Activated CD4-positive, alpha-beta T cell treated with anti-CD3 and anti-CD28 coated beads for 36 hours (primary cell): ENCODE data around the gene AOC2. TPM values are rescaled to one million over a fixed set of nuclear protein-coding genes. Genes with fewer than 3 reads are reported as not detected.

ENCODE experiments used
- ATAC-seq: fragments of 200-7000 bp; cut with Tn5 transposase; one replicate; pipeline ENCODE4 v1.10.0; 2021; ENCODE audit warnings: mild to moderate bottlenecking, moderate library complexity
- CTCF ChIA-PET: fragments of 350-600 bp; sonication (Branson Sonifier 250); formaldehyde crosslinking; loops from one replicate; lab custom pipeline; 2021; ENCODE audit warnings: antibody characterized with exemption; lab: Charles Lee
- POLR2A ChIA-PET: fragments of 350-600 bp; sonication (Branson Sonifier 250); formaldehyde crosslinking; loops from one replicate; lab custom pipeline; 2021; ENCODE audit warnings: antibody characterized with exemption, inconsistent platforms; lab: Charles Lee
- DNase-seq: peaks from one replicate; pipeline ENCODE4 v3.0.0-alpha.2; 2020
- H3K27ac Mint-ChIP-seq: one replicate; pipeline ENCODE4 v1.8.0; 2021; ENCODE audit warnings: mixed read lengths
- H3K27me3 Mint-ChIP-seq: one replicate; pipeline ENCODE4 v1.8.0; 2021; ENCODE audit warnings: mixed read lengths
- H3K36me3 Mint-ChIP-seq: one replicate; pipeline ENCODE4 v1.8.0; 2021; ENCODE audit warnings: low read depth, mixed read lengths
- H3K4me1 Mint-ChIP-seq: one replicate; pipeline ENCODE4 v1.8.0; 2021; ENCODE audit warnings: mixed read lengths
- H3K4me3 Mint-ChIP-seq: one replicate; pipeline ENCODE4 v1.8.0; 2021; ENCODE audit warnings: mild to moderate bottlenecking, moderate library complexity, mixed read lengths
- H3K9me3 Mint-ChIP-seq: one replicate; pipeline ENCODE4 v1.8.0; 2021; ENCODE audit warnings: low read depth, mixed read lengths
- intact Hi-C, 2 experiments: fragments of 100-400 bp; cut with DNase I in 1 of 2; cut with micrococcal nuclease in 1 of 2; formaldehyde crosslinking; loops; one replicate each; pipeline versions ENCODE4 v1.14.2 to v1.15.1; 2022 to 2024; cut with DNase I, micrococcal nuclease
- total RNA-seq, 2 experiments: library from RNA; stranded (reverse); gene quantifications; one replicate each; pipeline ENCODE4 v1.2.3, GENCODE V29; 2021

The AOC2 gene
- total RNA-seq, 2 experiments from 2014 or later = 1.7 to 1.9 TPM

- DNase-seq = no peak
- no peak for ATAC-seq
- H3K27ac Mint-ChIP-seq = no peak overlapping the region
- CTCF ChIA-PET = interaction anchor here (0.6 kb wide), 1 partner anchor 11 kb away, joined by 3 read pairs; no protein-coding TSS in a partner anchor
- H3K36me3 Mint-ChIP-seq = peaks cover 6% of the 10 kb centered on the region
- POLR2A ChIA-PET = interaction anchor here (0.6 kb wide), 1 partner anchor 33 kb away, joined by 6 read pairs; no protein-coding TSS in a partner anchor
- intact Hi-C loops = no loop called here
- H3K27me3 Mint-ChIP-seq = no peaks in the 10 kb centered on the region
- H3K9me3 Mint-ChIP-seq = no peaks in the 10 kb centered on the region
- H3K4me3 Mint-ChIP-seq = no peak overlapping the region
- H3K4me1 Mint-ChIP-seq = no peaks in the 10 kb centered on the region
Observed at GRCh38 chr17:42806249-42806648, 38.1 kb upstream of the AOC2 start.

GRCh38 chr17:42809250-42809649 is 35.1 kb upstream of the AOC2 start:
- ATAC-seq (no peak), DNase-seq (no peak)
- ChIA-PET POLR2A (interaction anchor here (1.5 kb wide), 1 partner anchor 11 kb away, joined by 3 read pairs; no protein-coding TSS in a partner anchor), CTCF (no interaction called here)
- H3K27me3 Mint-ChIP-seq = no peaks in the 10 kb centered on the region
- H3K9me3 Mint-ChIP-seq = no peaks in the 10 kb centered on the region
- intact Hi-C loops = no loop called here
- H3K4me1 Mint-ChIP-seq = no peaks in the 10 kb centered on the region
- no peak overlapping the region for H3K4me3 Mint-ChIP-seq
- no peak overlapping the region for H3K27ac Mint-ChIP-seq
- H3K36me3 Mint-ChIP-seq = peaks cover 21% of the 10 kb centered on the region

GRCh38 chr17:42814633-42815399 is 29.6 kb upstream of the AOC2 start:
- Mint-ChIP-seq H3K36me3 (peaks cover 53% of the 10 kb centered on the region), H3K4me1 (no peaks in the 10 kb centered on the region), H3K27me3 (no peaks in the 10 kb centered on the region), H3K4me3 (no peak overlapping the region), H3K27ac (no peak overlapping the region), H3K9me3 (no peaks in the 10 kb centered on the region)
- ChIA-PET CTCF (interaction anchor here (0.7 to 4.6 kb wide), 4 partner anchors 9 to 114 kb away, joined by 3 to 15 read pairs (median 7); partner anchors contain the start of gene BECN1), POLR2A (interaction anchor here (1.0 kb wide), 1 partner anchor 10 kb away, joined by 3 read pairs; the partner anchor contains the start of gene BECN1)
- intact Hi-C loops = no loop called here
- DNase-seq = no peak
- ATAC-seq = no peak

- Mint-ChIP-seq H3K9me3 (no peaks in the 10 kb centered on the region), H3K27me3 (no peaks in the 10 kb centered on the region), H3K4me1 (peaks cover 17% of the 10 kb centered on the region), H3K4me3 (no peak overlapping the region), H3K27ac (peak overlapping the region; percentile 52), H3K36me3 (peaks cover 62% of the 10 kb centered on the region)
- no peak for DNase-seq
- CTCF ChIA-PET = interaction anchor here (0.6 to 4.6 kb wide), 5 partner anchors 25 to 111 kb away, joined by 3 to 15 read pairs (median 4); partner anchors contain the start of gene VPS25
- no peak for ATAC-seq
- intact Hi-C loops = no loop called here
- POLR2A ChIA-PET = no interaction called here
Observed at GRCh38 chr17:42817866-42818265, 26.5 kb upstream of the AOC2 start.

- Mint-ChIP-seq H3K4me1 (peaks cover 20% of the 10 kb centered on the region), H3K4me3 (no peak overlapping the region), H3K9me3 (no peaks in the 10 kb centered on the region), H3K36me3 (peaks cover 62% of the 10 kb centered on the region), H3K27ac (peak overlapping the region; percentile 52), H3K27me3 (no peaks in the 10 kb centered on the region)
- intact Hi-C loops = no loop called here
- POLR2A ChIA-PET = no interaction called here
- no peak for ATAC-seq
- DNase-seq = no peak
- CTCF ChIA-PET = interaction anchor here (0.5 to 4.6 kb wide), 8 partner anchors 17 to 429 kb away, joined by 3 to 15 read pairs (median 3); partner anchors contain the start of gene VPS25
Observed at GRCh38 chr17:42818379-42818778, 26.0 kb upstream of the AOC2 start.

- Mint-ChIP-seq H3K9me3 (no peaks in the 10 kb centered on the region), H3K36me3 (peaks cover 55% of the 10 kb centered on the region), H3K4me1 (peaks cover 28% of the 10 kb centered on the region), H3K27me3 (no peaks in the 10 kb centered on the region), H3K4me3 (no peak overlapping the region), H3K27ac (no peak overlapping the region)
- ChIA-PET CTCF (interaction anchor here (0.7 to 2.9 kb wide), 16 partner anchors 9 to 244 kb away, joined by 3 to 13 read pairs (median 4); partner anchors contain the start of genes PSMC3IP and PSME3), POLR2A (interaction anchor here (0.6 to 1.2 kb wide), 2 partner anchors 11 to 751 kb away, joined by 3 to 4 read pairs; no protein-coding TSS in a partner anchor)
- DNase-seq (peak; percentile 86), ATAC-seq (peak; percentile 56)
- intact Hi-C loops = loop anchor here (1.0 to 5.0 kb wide), 7 partner anchors 47 to 662 kb away; partner anchors contain the start of genes VPS25 (in 2 of the 2), DHX8 (in 1 of the 2), PSMC3IP (in 1 of the 2) and TMEM106A (in 1 of the 2)
Observed at GRCh38 chr17:42819939-42820535, 24.3 kb upstream of the AOC2 start.

GRCh38 chr17:42821176-42821575 is 23.2 kb upstream of the AOC2 start:
- POLR2A ChIA-PET = interaction anchor here (1.2 kb wide), 1 partner anchor 12 kb away, joined by 3 read pairs; no protein-coding TSS in a partner anchor

GRCh38 chr17:42827472-42827871 is 16.9 kb upstream of the AOC2 start:
- no peaks in the 10 kb centered on the region for H3K27me3 Mint-ChIP-seq
- ATAC-seq (no peak), DNase-seq (no peak)
- ChIA-PET POLR2A (no interaction called here), CTCF (no interaction called here)
- H3K4me1 Mint-ChIP-seq = peaks cover 22% of the 10 kb centered on the region
- peaks cover 4% of the 10 kb centered on the region for H3K36me3 Mint-ChIP-seq
- intact Hi-C loops = no loop called here
- no peaks in the 10 kb centered on the region for H3K9me3 Mint-ChIP-seq
- H3K27ac Mint-ChIP-seq = no peak overlapping the region
- H3K4me3 Mint-ChIP-seq = no peak overlapping the region

More at GRCh38 chr17:42821176-42821575, 23.2 kb upstream of the AOC2 start:
- Mint-ChIP-seq H3K36me3 (peaks cover 46% of the 10 kb centered on the region), H3K27ac (peak overlapping the region; percentile 63), H3K4me1 (peaks cover 28% of the 10 kb centered on the region), H3K4me3 (no peak overlapping the region), H3K27me3 (no peaks in the 10 kb centered on the region), H3K9me3 (no peaks in the 10 kb centered on the region)
- intact Hi-C loops = loop anchor here (5.0 kb wide), 6 partner anchors 49 to 661 kb away; partner anchors contain the start of genes DHX8 (in 1 of the 2), PSMC3IP (in 1 of the 2), TMEM106A (in 1 of the 2) and VPS25 (in 1 of the 2)
- ATAC-seq (no peak), DNase-seq (no peak)
- CTCF ChIA-PET = interaction anchor here (0.8 to 2.9 kb wide), 12 partner anchors 11 to 358 kb away, joined by 3 to 13 read pairs (median 4); partner anchors contain the start of genes COA3 and PSME3

GRCh38 chr17:42830971-42831370 is 13.4 kb upstream of the AOC2 start:
- intact Hi-C loops = loop anchor here in 1 of 2 experiments (5.0 kb wide), 2 partner anchors 151 to 166 kb away; partner anchors contain the start of genes PTGES3L, RPL27 and RUNDC1
- Mint-ChIP-seq H3K27me3 (no peaks in the 10 kb centered on the region), H3K27ac (no peak overlapping the region), H3K4me3 (no peak overlapping the region), H3K4me1 (peaks cover 18% of the 10 kb centered on the region), H3K9me3 (no peaks in the 10 kb centered on the region), H3K36me3 (peaks cover 17% of the 10 kb centered on the region)
- CTCF ChIA-PET = interaction anchor here (0.6 to 3.0 kb wide), 5 partner anchors 10 to 98 kb away, joined by 3 to 13 read pairs (median 3); partner anchors contain the start of gene AOC2
- DNase-seq = no peak
- POLR2A ChIA-PET = interaction anchor here (0.6 kb wide), 1 partner anchor 12 kb away, joined by 3 read pairs; no protein-coding TSS in a partner anchor
- ATAC-seq = no peak

GRCh38 chr17:42832213-42832933 is 12.0 kb upstream of the AOC2 start:
- ATAC-seq = peak; percentile 62
- DNase-seq = no peak
- Mint-ChIP-seq H3K27ac (peak overlapping the region; percentile 98), H3K27me3 (no peaks in the 10 kb centered on the region), H3K9me3 (no peaks in the 10 kb centered on the region), H3K36me3 (peaks cover 28% of the 10 kb centered on the region), H3K4me3 (peak overlapping the region; percentile 96), H3K4me1 (peaks cover 18% of the 10 kb centered on the region)
- CTCF ChIA-PET = interaction anchor here (0.6 to 3.0 kb wide), 7 partner anchors 9 to 538 kb away, joined by 3 to 13 read pairs (median 5); partner anchors contain the start of genes AOC2, BECN1 and RPL27
- POLR2A ChIA-PET = interaction anchor here (0.6 to 3.0 kb wide), 2 partner anchors 8 to 129 kb away, joined by 3 to 15 read pairs; partner anchors contain the start of gene BECN1
- intact Hi-C loops = loop anchor here (2.0 to 5.0 kb wide), 3 partner anchors 150 to 338 kb away; partner anchors contain the start of genes NBR1 (in 1 of the 2), PTGES3L (in 1 of the 2), RPL27 (in 1 of the 2) and RUNDC1 (in 1 of the 2)
